ENCODE results near the gene VGF.
"Not testable (repeated sequence)": the region's sequence is repeated elsewhere in the genome, so short reads cannot be mapped to it uniquely, and the experiment has no call there.

VGF gene

DNA sequence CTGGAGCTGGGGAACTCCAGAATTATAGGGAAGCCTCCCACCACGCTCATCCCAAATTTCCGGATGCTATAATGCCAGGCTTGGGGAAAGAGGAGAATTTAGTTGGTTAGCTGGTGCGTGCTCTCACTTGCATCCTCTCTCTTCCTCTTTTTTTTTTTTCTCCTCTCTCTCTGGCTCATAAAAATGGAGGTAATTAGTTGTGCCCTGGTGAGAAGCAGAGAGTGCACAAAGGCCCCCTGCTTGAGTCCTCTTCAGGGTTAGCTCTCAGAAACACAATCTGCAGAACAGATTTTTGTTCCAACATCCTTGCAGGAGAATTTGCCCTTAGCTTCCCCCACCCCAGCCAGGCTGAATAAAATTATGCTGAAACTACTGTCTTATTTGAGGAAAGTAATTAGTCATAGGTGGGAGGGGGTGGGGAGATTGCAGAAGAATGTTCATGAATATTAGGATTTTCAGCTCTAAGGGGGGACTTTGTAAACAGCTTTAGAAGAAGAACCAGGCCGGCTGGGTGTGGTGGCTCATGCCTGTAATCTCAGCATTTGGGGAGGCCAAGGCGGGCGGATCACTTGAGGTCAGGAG lies 30.9 kb downstream of the VGF start:
- DNase-seq = peak; percentile 32

GRCh38 chr7:101133621-101134398 lies 31.6 kb downstream of the VGF start:
- no peak for DNase-seq

DNA sequence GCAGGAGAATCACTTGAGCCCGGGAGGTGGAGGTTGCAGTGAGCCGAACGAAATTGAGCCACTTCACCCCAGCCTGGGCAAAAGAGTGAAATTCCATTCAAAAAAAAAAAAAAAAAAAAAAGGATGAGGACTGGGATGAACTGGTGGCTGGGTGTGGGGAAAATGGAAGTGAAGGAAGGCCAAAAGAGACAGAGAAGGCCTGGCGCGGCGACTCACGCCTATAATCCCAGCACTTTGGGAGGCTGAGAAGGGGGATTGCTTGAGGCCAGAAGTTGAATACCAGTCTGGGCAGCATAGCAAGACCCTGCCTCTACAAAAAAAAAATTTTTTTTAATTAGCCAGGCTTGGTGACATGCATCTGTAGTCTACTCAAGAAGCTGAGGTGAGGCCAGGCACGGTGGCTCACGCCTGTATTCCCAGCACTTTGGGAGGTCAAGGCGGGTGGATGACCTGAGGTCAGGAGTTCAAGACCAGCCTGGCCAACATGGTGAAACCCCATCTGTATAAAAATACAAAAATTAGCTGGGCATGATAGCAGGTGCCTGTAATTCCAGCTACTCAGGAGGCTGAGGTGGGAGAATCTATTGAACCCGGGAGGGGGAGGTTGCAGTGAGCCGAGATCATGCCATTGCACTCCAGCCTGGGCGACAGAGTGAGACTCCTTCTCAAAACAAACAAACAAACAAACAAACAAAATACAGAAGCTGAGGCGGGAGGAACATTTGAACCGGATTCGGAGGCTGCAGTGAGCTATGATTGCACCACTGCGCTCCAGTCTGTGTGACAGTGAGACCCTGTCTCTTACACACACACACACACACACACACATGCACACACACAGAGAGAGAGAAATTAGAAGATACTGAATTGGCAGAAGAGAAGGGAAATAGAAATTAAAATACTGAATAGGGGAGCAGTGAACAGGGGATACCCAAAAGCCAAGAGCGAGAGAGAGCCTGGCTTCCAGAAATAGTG lies 32.5 kb downstream of the VGF start:
- not testable (repeated sequence) for DNase-seq

DNA sequence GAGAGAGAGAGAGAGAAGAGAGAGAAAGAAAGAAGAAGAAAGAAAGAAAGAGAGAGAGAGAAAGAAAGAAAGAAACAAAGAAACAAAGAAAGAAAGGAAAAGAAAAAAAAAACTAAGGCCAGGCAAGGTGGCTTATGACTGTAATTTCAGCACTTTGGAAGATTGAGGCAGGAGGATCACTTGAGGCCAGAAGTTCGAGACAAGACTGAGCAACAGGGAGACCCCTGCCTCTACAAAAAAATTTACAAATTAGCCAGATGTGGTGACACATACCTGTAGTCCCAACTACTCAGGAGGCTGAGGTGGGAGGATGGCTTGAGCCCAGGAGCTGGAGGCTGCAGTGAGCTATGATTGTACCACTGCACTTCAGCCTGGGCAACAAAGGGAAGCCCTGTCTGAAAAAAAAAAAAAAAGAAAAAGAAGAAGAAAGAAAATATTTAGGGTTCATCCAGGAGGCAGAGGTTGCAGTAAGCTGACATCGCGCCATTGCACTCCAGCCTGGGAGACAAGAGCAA lies 35.7 kb downstream of the VGF start:
- no peak for DNase-seq

GRCh38 chr7:101128040-101128834 lies 37.1 kb downstream of the VGF start:
- no peak for DNase-seq

GRCh38 chr7:101127460-101128039 lies 37.8 kb downstream of the VGF start:
- no peak for DNase-seq

- DNase-seq = peak; percentile 94
These were observed 38.5 kb downstream of the VGF start, which contains the start of gene SERPINE1 for GRCh38 chr7:101126651-101127459. TSS of gene SERPINE1 (plus strand) at chr7:101127104. CDS start at chr7:101128394, 1,290 bp downstream.

- no peak for DNase-seq
These were observed 39.2 kb downstream of the VGF start for GRCh38 chr7:101125989-101126650.

- DNase-seq = peak; percentile 70
These were observed 40.9 kb downstream of the VGF start for GRCh38 chr7:101124376-101125056.

- DNase-seq = no peak
These were observed 41.7 kb downstream of the VGF start for GRCh38 chr7:101123703-101124068.

- DNase-seq = no peak
These were observed 42.3 kb downstream of the VGF start for GRCh38 chr7:101122933-101123702.

DNA sequence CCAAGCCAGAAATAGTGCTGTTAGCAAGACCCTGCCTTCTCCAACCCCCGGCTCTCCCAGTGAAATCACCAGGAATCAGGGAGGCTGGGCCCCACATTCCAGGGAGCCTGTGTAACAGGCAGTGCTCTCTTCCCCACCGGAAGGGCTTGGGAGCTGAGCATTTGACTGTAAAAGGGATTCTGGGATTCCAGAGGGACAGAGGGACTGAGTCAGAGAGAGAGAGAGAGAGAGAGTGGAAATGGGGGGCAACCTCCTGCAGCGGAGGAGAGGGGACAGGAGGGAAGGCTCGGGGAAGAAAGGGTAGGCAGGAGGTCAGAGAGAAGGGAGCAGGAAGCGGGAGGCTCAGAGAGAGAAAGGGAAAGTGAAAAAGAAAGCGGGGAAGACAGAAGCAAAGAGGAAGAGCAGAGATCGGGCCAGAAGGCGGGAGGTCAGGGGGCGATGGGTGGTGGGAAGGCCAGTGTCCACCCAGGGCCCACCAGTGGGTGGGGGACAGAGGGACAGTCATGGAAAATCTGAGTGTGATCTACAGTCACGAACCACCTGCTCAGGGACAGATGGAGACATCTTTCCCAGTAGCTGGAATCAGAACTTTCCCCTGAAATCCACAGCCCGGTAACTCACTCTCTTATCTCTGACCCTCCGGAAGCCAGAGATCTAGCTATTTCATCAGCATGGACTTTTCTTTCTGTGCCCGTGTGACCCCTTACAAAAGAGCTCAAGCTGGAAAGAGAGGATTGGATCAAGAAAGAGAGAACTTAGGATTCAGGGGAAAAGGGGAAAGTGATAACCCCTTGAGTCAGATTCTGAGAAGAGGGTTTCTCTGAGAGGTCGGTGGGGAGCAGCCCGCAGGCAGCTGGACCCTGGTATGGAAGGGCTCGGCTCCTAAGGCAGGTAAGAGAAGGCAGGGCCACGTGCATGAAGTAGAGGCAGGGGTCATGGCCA lies 43.1 kb downstream of the VGF start:
- no peak for DNase-seq

DNA sequence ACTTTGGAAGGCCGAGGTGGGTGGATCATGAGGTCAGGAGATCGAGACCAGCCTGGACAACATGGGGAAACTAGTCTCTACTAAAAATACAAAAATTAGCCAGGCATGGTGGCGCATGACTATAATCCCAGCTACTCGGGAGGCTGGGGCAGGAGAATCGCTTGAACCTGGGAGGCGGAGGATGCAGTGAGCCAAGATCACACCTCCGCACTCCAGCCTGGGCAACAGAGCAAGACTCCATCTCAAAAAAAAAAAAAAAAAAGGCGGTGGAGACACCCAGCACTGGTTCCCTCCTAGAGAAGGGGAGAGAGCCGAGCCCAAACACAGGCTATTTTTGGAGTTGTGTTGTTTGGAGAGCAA lies 43.8 kb downstream of the VGF start:
- DNase-seq = not testable (repeated sequence)

GRCh38 chr7:101120315-101120714 lies 45.1 kb downstream of the VGF start:
- DNase-seq = no peak

GRCh38 chr7:101119876-101120275 lies 45.5 kb downstream of the VGF start:
- DNase-seq = no peak

GRCh38 chr7:101118856-101119255 lies 46.5 kb downstream of the VGF start:
- no peak for DNase-seq

DNA sequence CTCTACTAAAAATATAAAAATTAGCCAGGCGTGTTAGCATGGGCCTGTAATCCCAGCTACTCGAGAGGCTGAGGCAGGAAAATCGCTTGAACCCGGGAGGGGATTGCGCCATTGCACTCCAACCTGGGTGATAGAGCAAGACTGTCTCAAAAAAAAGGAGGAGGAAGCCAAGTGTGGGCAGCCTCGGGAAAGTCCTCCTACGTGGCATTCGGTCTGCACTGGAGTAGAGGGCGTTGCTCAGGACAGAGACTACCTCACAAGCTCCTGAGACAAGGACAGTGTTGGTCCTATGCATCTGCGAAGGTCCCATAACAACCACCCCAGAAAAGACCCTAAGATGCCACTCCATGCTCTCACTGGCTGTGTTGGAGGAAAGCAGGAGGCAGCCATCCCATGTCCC lies 48.5 kb downstream of the VGF start:
- no peak for DNase-seq

GRCh38 chr7:101115215-101115614 lies 50.2 kb downstream of the VGF start:
- no peak for DNase-seq
